GM23338 (cell line): ENCODE data around the gene NRXN2. TPM values are rescaled to one million over a fixed set of nuclear protein-coding genes. Genes with fewer than 3 reads are reported as not detected.

Source experiments
- ATAC-seq: fragments of 200-7000 bp; cut with Tn5 transposase; 3 replicates; pipeline ENCODE4 v1.9.1; 2020
- DNase-seq: peaks from one replicate; pipeline ENCODE4 v3.0.0-alpha.2; 2015; ENCODE audit warnings: low spot score
- H2AFZ ChIP-seq: fragments of 200-600 bp; sonication (generic); 2 replicates; pipeline ENCODE4 v1.8.0; 2016; ENCODE audit warnings: antibody characterized with exemption, mild to moderate bottlenecking, moderate library complexity
- H3F3A ChIP-seq: fragments of 200-600 bp; sonication (generic); replicated peaks from 2 replicates; pipeline ENCODE4 v1.8.0; 2017; ENCODE audit warnings: antibody characterized with exemption, mixed run types, low read depth
- H3K27ac ChIP-seq: fragments of 200-600 bp; sonication (generic); 2 replicates; pipeline ENCODE4 v1.6.1; 2016; ENCODE audit warnings: low read depth
- H3K27me3 ChIP-seq: fragments of 200-600 bp; sonication (generic); 2 replicates; pipeline ENCODE4 v1.8.0; 2016; ENCODE audit warnings: mild to moderate bottlenecking, mixed run types, moderate library complexity; ENCODE audit not compliant: insufficient read depth
- H3K36me3 ChIP-seq: fragments of 200-600 bp; sonication (generic); 2 replicates; pipeline ENCODE4 v1.8.0; 2016; ENCODE audit warnings: mild to moderate bottlenecking; ENCODE audit not compliant: insufficient read depth
- H3K4me1 ChIP-seq: fragments of 200-600 bp; sonication (generic); 2 replicates; pipeline ENCODE4 v1.8.0; 2016; ENCODE audit warnings: mild to moderate bottlenecking, moderate library complexity; ENCODE audit not compliant: insufficient read depth
- H3K4me2 ChIP-seq: fragments of 200-600 bp; sonication (generic); 2 replicates; pipeline ENCODE4 v1.7.1; 2017; ENCODE audit warnings: mixed run types
- H3K4me3 ChIP-seq: fragments of 200-600 bp; sonication (generic); 2 replicates; pipeline ENCODE4 v1.6.1; 2016; ENCODE audit warnings: mixed run types
- H3K79me2 ChIP-seq: fragments of 200-600 bp; sonication (generic); replicated peaks from 2 replicates; pipeline ENCODE4 v1.8.0; 2017; ENCODE audit warnings: mild to moderate bottlenecking; ENCODE audit not compliant: insufficient read depth
- H3K9me2 ChIP-seq: fragments of 200-600 bp; sonication (generic); 2 replicates; pipeline ENCODE4 v1.8.0; 2017; ENCODE audit not compliant: insufficient read depth
- H4K20me1 ChIP-seq: fragments of 200-600 bp; sonication (generic); replicated peaks from 2 replicates; pipeline ENCODE4 v1.8.0; 2017; ENCODE audit warnings: mild to moderate bottlenecking; ENCODE audit not compliant: insufficient read depth
- H3K27ac Mint-ChIP-seq: 2 replicates; pipeline ENCODE4 v1.8.0; 2020; ENCODE audit warnings: inconsistent platforms, mild to moderate bottlenecking, moderate library complexity, mixed read lengths
- H3K27me3 Mint-ChIP-seq: 3 replicates; pipeline ENCODE4 v1.8.0; 2022; ENCODE audit warnings: low read depth, mild to moderate bottlenecking, moderate library complexity, mixed read lengths, inconsistent platforms; ENCODE audit not compliant: insufficient read depth, poor library complexity
- H3K36me3 Mint-ChIP-seq: 3 replicates; pipeline ENCODE4 v1.8.0; 2021; ENCODE audit warnings: low read depth, mild to moderate bottlenecking, inconsistent platforms, moderate library complexity, mixed read lengths
- H3K4me1 Mint-ChIP-seq: 3 replicates; pipeline ENCODE4 v1.8.0; 2020; ENCODE audit warnings: mild to moderate bottlenecking, inconsistent platforms, mixed read lengths
- H3K4me3 Mint-ChIP-seq: 3 replicates; pipeline ENCODE4 v1.8.0; 2021; ENCODE audit warnings: moderate library complexity, mild to moderate bottlenecking, inconsistent platforms, mixed read lengths
- H3K9me3 Mint-ChIP-seq: 3 replicates; pipeline ENCODE4 v1.8.0; 2020; ENCODE audit warnings: moderate library complexity, mild to moderate bottlenecking, inconsistent platforms, mixed read lengths
- EZH2phosphoT487 ChIP-seq: fragments of 200-600 bp; sonication (generic); IDR thresholded peaks from one replicate; pipeline ENCODE4 v1.8.1; 2018; ENCODE audit warnings: antibody characterized with exemption; ENCODE audit not compliant: unreplicated experiment
- NANOG ChIP-seq: IDR thresholded peaks from 2 replicates; pipeline ENCODE4 v1.6.1; 2016; ENCODE audit warnings: antibody characterized with exemption, borderline replicate concordance
- POLR2AphosphoS5 ChIP-seq: IDR thresholded peaks from 2 replicates; pipeline ENCODE4 v1.6.1; 2016; ENCODE audit warnings: antibody characterized with exemption, low read depth
- ZNF114 ChIP-seq: fragments of 250-450 bp; sonication (Bioruptor Pico); IDR thresholded peaks from 2 replicates; pipeline ENCODE4 v1.5.0; 2020; ENCODE audit warnings: mild to moderate bottlenecking, moderate library complexity
- ZNF331 ChIP-seq: fragments of 250-450 bp; sonication (Bioruptor Pico); IDR thresholded peaks from 2 replicates; pipeline ENCODE4 v1.5.0; 2020; ENCODE audit warnings: low read depth, mild to moderate bottlenecking, moderate library complexity
- polyA plus RNA-seq: library from polyadenylated mRNA; unstranded; fragments of >200 nt; fragmentation: Nextera tagmentation; extraction: Ambion mirVana; gene quantifications from 2 replicates; pipeline ENCODE4 v1.2.1, GENCODE V29; 2016
- total RNA-seq: library from RNA; depleted of rRNA; stranded (reverse); fragments of >200 nt; shearing (Covaris generic); gene quantifications from 2 replicates; pipeline ENCODE4 v1.2.3, GENCODE V29; 2014
- TF ChIP-seq, protein P1 (sequence below), 2 experiments: fragments of 200-600 bp in 1 of 2; sonication (generic) in 1 of 2; conservative IDR thresholded peaks; 2 replicates each; pipeline versions ENCODE4 v1.5.1 to v1.6.1; 2016 to 2017; ENCODE audit warnings: antibody characterized with exemption in 2 of 2, low read depth in 2 of 2, mild to moderate bottlenecking in 2 of 2, moderate library complexity in 1 of 2
- TF ChIP-seq, protein P2 (sequence below): IDR thresholded peaks from 2 replicates; pipeline ENCODE4 v1.6.1; 2016; ENCODE audit warnings: antibody characterized with exemption

Gene NRXN2
- total and polyA plus RNA-seq, 2 experiments from 2014 or later, result 3.4 to 17.0 TPM

GRCh38 chr11:64760759-64761420 lies 37.9 kb upstream of the NRXN2 start (continued):
- TF ChIP-seq, protein P1, sequence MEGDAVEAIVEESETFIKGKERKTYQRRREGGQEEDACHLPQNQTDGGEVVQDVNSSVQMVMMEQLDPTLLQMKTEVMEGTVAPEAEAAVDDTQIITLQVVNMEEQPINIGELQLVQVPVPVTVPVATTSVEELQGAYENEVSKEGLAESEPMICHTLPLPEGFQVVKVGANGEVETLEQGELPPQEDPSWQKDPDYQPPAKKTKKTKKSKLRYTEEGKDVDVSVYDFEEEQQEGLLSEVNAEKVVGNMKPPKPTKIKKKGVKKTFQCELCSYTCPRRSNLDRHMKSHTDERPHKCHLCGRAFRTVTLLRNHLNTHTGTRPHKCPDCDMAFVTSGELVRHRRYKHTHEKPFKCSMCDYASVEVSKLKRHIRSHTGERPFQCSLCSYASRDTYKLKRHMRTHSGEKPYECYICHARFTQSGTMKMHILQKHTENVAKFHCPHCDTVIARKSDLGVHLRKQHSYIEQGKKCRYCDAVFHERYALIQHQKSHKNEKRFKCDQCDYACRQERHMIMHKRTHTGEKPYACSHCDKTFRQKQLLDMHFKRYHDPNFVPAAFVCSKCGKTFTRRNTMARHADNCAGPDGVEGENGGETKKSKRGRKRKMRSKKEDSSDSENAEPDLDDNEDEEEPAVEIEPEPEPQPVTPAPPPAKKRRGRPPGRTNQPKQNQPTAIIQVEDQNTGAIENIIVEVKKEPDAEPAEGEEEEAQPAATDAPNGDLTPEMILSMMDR (conservative IDR thresholded peaks at IDR 0.05; ENCODE audit: low read depth in 2 of 2), result no peak
- no peak for TF ChIP-seq ZNF331

GRCh38 chr11:64759722-64760719 lies 37.0 kb upstream of the NRXN2 start, which contains the start of gene PYGM:
Gene PYGM, minus strand, starts transcription at chr11:64759974. Its CDS starts 76 bp downstream, at chr11:64759898.
- TF ChIP-seq, protein P1 (conservative IDR thresholded peaks at IDR 0.05; ENCODE audit: low read depth in 2 of 2), result no peak
- TF ChIP-seq, protein P2, sequence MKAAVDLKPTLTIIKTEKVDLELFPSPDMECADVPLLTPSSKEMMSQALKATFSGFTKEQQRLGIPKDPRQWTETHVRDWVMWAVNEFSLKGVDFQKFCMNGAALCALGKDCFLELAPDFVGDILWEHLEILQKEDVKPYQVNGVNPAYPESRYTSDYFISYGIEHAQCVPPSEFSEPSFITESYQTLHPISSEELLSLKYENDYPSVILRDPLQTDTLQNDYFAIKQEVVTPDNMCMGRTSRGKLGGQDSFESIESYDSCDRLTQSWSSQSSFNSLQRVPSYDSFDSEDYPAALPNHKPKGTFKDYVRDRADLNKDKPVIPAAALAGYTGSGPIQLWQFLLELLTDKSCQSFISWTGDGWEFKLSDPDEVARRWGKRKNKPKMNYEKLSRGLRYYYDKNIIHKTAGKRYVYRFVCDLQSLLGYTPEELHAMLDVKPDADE, result 0 out of 2 replicates have a peak, but pooled peaks have one; percentile 7
- TF ChIP-seq EZH2phosphoT487 (no peak), ZNF114 (CRISPR knock-in tag) (no peak), POLR2AphosphoS5 (peak; percentile 50; the same call in 1 of the 2 replicates), ZNF331 (no peak), NANOG (no peak)
- peak within 1 kb of the TSS; percentile 89 for H3K27ac Mint-ChIP-seq
- H2AFZ ChIP-seq, result no peak within 1 kb of the TSS
- peaks cover 13% of the 10 kb centered on the region for H4K20me1 ChIP-seq
- 0 out of 2 replicates have a peak, but pooled peaks cover 9% of the 10 kb centered on the region for H3K79me2 ChIP-seq
- H3K9me3 Mint-ChIP-seq, result no peaks in the 10 kb centered on the region; the same call in 1 of the 3 replicates
- peaks cover 6% of the 10 kb centered on the region; the same call in 1 of the 2 replicates for H3K36me3 ChIP-seq
- H3K4me3 ChIP-seq, result peak within 1 kb of the TSS; percentile 38
- peaks cover 33% of the 10 kb centered on the region for H3K27me3 Mint-ChIP-seq
- ATAC-seq (peak; percentile 57), DNase-seq (peak; percentile 86)
- peaks cover 50% of the 10 kb centered on the region for H3F3A ChIP-seq
- H3K27ac ChIP-seq, result peak within 1 kb of the TSS; percentile 96
- peaks cover 28% of the 10 kb centered on the region for H3K36me3 Mint-ChIP-seq
- no peaks in the 10 kb centered on the region for H3K9me2 ChIP-seq
- H3K4me3 Mint-ChIP-seq, result peak within 1 kb of the TSS; percentile 55
- peak within 1 kb of the TSS; percentile 49 for H3K4me2 ChIP-seq
- H3K4me1 Mint-ChIP-seq, result peaks cover 64% of the 10 kb centered on the region
- no peaks in the 10 kb centered on the region for H3K27me3 ChIP-seq
- H3K4me1 ChIP-seq, result peaks cover 59% of the 10 kb centered on the region
